SU-DHL-6 (cell line): Measurements from ENCODE around the gene FGF9.

ENCODE experiments used
- H2AFZ ChIP-seq: fragments of 200-600 bp; sonication (generic); 2 replicates; pipeline ENCODE4 v1.6.1; 2014; ENCODE audit warnings: low read depth, mild to moderate bottlenecking, moderate library complexity, mixed read lengths, antibody characterized with exemption, low read length; ENCODE audit not compliant: severe bottlenecking
- H3F3A ChIP-seq: fragments of 200-600 bp; shearing (Covaris generic); 2 replicates; pipeline ENCODE4 v1.6.0; 2016; ENCODE audit warnings: antibody characterized with exemption, mild to moderate bottlenecking; ENCODE audit not compliant: insufficient read depth
- H3K27ac ChIP-seq: fragments of 200-600 bp; sonication (generic); 2 replicates; pipeline ENCODE4 v1.5.1; 2016; ENCODE audit warnings: low read depth, mild to moderate bottlenecking, low read length, moderate library complexity, mixed read lengths
- H3K27me3 ChIP-seq: fragments of 200-600 bp; sonication (generic), shearing (Covaris generic); 2 replicates; pipeline ENCODE4 v1.6.0; 2014; ENCODE audit warnings: mild to moderate bottlenecking, low read length
- H3K36me3 ChIP-seq: fragments of 200-600 bp; sonication (generic); 2 replicates; pipeline ENCODE4 v1.6.1; 2014; ENCODE audit warnings: mild to moderate bottlenecking, low read length, mixed read lengths
- H3K4me2 ChIP-seq: fragments of 300-600, 200-600 bp; shearing (Covaris generic), sonication (generic); 2 replicates; pipeline ENCODE4 v1.6.0; 2014; ENCODE audit warnings: low read length, low read depth, mild to moderate bottlenecking; ENCODE audit not compliant: poor library complexity, severe bottlenecking
- H3K4me3 ChIP-seq: fragments of 200-600 bp; sonication (generic); 2 replicates; pipeline ENCODE4 v1.5.1; 2014; ENCODE audit warnings: antibody characterized with exemption, low read length, mild to moderate bottlenecking, mixed read lengths; ENCODE audit not compliant: insufficient read depth, poor library complexity, severe bottlenecking
- H3K79me2 ChIP-seq: fragments of 200-600 bp; sonication (generic); 2 replicates; pipeline ENCODE4 v1.6.1; 2014; ENCODE audit warnings: mild to moderate bottlenecking, low read length, moderate library complexity; ENCODE audit not compliant: insufficient read depth
- H3K9ac ChIP-seq: fragments of 200-600 bp; sonication (generic); 2 replicates; pipeline ENCODE4 v1.7.0; 2014; ENCODE audit warnings: mild to moderate bottlenecking, low read length
- H3K9me2 ChIP-seq: fragments of 200-600 bp; sonication (generic); replicated peaks from 2 replicates; pipeline ENCODE4 v1.6.1; 2014; ENCODE audit warnings: low read length; ENCODE audit not compliant: insufficient read depth
- H3K9me3 ChIP-seq: fragments of 200-600 bp; sonication (generic); 2 replicates; pipeline ENCODE4 v1.6.1; 2014; ENCODE audit warnings: low read length, mixed read lengths; ENCODE audit not compliant: insufficient read depth
- H4K20me1 ChIP-seq: fragments of 200-600 bp; sonication (generic); 2 replicates; pipeline ENCODE4 v1.6.1; 2014; ENCODE audit warnings: low read depth, mild to moderate bottlenecking, antibody characterized with exemption, low read length, moderate library complexity, mixed read lengths
- EZH2phosphoT487 ChIP-seq: fragments of 200-600 bp; sonication (generic), shearing (Covaris generic); conservative IDR thresholded peaks from 2 replicates; pipeline ENCODE4 v1.6.1; 2018; ENCODE audit warnings: mild to moderate bottlenecking, antibody characterized with exemption, low read length, moderate library complexity, mixed read lengths
- TF ChIP-seq, protein P1 (sequence below): fragments of 200-600 bp; sonication (generic); IDR thresholded peaks from one replicate; pipeline ENCODE4 v1.5.1; 2017; ENCODE audit warnings: antibody characterized with exemption, mild to moderate bottlenecking, low read length, moderate library complexity; ENCODE audit not compliant: insufficient read depth, poor library complexity, severe bottlenecking

FGF9 gene

GRCh38 chr13:21684576-21684975, 13.7 kb downstream of the FGF9 start:
- Histone ChIP-seq H3K27me3 (no peaks in the 10 kb centered on the region), H4K20me1 (no peaks in the 10 kb centered on the region), H3K4me2 (no peak overlapping the region), H3K4me3 (no peak overlapping the region), H3K9me2 (no peaks in the 10 kb centered on the region), H2AFZ (no peak overlapping the region), H3K79me2 (no peaks in the 10 kb centered on the region), H3K27ac (no peak overlapping the region), H3K9ac (no peak overlapping the region), H3F3A (no peaks in the 10 kb centered on the region), H3K9me3 (no peaks in the 10 kb centered on the region), H3K36me3 (no peaks in the 10 kb centered on the region)
- TF ChIP-seq EZH2phosphoT487 = no peak
- TF ChIP-seq, protein P1, sequence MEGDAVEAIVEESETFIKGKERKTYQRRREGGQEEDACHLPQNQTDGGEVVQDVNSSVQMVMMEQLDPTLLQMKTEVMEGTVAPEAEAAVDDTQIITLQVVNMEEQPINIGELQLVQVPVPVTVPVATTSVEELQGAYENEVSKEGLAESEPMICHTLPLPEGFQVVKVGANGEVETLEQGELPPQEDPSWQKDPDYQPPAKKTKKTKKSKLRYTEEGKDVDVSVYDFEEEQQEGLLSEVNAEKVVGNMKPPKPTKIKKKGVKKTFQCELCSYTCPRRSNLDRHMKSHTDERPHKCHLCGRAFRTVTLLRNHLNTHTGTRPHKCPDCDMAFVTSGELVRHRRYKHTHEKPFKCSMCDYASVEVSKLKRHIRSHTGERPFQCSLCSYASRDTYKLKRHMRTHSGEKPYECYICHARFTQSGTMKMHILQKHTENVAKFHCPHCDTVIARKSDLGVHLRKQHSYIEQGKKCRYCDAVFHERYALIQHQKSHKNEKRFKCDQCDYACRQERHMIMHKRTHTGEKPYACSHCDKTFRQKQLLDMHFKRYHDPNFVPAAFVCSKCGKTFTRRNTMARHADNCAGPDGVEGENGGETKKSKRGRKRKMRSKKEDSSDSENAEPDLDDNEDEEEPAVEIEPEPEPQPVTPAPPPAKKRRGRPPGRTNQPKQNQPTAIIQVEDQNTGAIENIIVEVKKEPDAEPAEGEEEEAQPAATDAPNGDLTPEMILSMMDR = no peak

DNA sequence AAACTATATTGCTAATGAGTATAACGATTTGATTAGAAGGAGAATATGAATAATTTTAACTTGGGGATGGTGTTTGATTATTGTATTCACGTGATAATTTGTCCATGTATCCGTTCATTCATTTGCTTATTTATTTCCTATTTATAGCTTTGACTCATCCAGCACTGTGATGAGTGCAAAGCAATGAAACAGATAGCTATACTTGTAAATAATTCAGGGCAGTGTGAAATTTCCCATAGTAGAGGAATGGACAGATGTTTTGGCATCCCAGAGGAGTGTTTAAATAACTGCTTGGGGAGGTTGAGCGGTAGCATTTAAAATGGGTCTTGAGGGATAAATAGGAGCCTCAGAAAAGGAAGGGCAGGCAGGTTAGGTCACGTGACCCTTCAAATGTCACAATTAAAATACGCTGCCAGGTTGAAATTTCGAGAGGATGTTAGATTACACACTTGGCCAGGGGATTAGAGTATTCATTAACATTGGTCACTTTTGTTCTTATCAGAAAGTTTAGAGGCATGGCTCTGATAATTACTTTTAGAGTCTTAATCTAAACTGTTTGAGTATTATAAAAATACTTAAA, 14.7 kb downstream of the FGF9 start:
- Histone ChIP-seq H3K36me3 (no peaks in the 10 kb centered on the region), H3K9me3 (no peaks in the 10 kb centered on the region), H2AFZ (no peak overlapping the region), H3F3A (no peaks in the 10 kb centered on the region), H3K4me3 (no peak overlapping the region), H3K4me2 (no peak overlapping the region), H4K20me1 (no peaks in the 10 kb centered on the region), H3K27me3 (no peaks in the 10 kb centered on the region), H3K27ac (no peak overlapping the region), H3K9ac (no peak overlapping the region), H3K79me2 (no peaks in the 10 kb centered on the region), H3K9me2 (no peaks in the 10 kb centered on the region)
- TF ChIP-seq, protein P1 = no peak
- no peak for TF ChIP-seq EZH2phosphoT487

GRCh38 chr13:21686751-21687391, 16.0 kb downstream of the FGF9 start:
- Histone ChIP-seq H3K4me2 (no peak overlapping the region), H3K79me2 (no peaks in the 10 kb centered on the region), H3K4me3 (no peak overlapping the region), H3K9me2 (no peaks in the 10 kb centered on the region), H3F3A (no peaks in the 10 kb centered on the region), H3K9ac (no peak overlapping the region), H2AFZ (no peak overlapping the region), H4K20me1 (no peaks in the 10 kb centered on the region), H3K9me3 (no peaks in the 10 kb centered on the region), H3K36me3 (no peaks in the 10 kb centered on the region), H3K27me3 (no peaks in the 10 kb centered on the region), H3K27ac (no peak overlapping the region)
- no peak for TF ChIP-seq EZH2phosphoT487
- TF ChIP-seq, protein P1 = no peak
